Naive thymus-derived CD8-positive, alpha-beta T cell (primary cell): ENCODE results near the gene COL1A1. TPM values are rescaled to one million over a fixed set of nuclear protein-coding genes. Genes with fewer than 3 reads are reported as not detected.

Source experiments
- ATAC-seq, 2 donors: fragments of 150-1000 bp; cut with Tn5 transposase in 1 of 2; sonication (Bioruptor Pico), chemical (Tn5 transposase) in 1 of 2; 1 replicate in 1 of 2; 2 replicates in 1 of 2; pipeline ENCODE4 v1.10.0; 2021; ENCODE audit warnings: mild to moderate bottlenecking in 2 of 2, moderate library complexity in 2 of 2
- POLR2A ChIA-PET: fragments of 350-600 bp; sonication (Branson Sonifier 250); formaldehyde crosslinking; loops from one replicate; lab custom pipeline; 2021; ENCODE audit warnings: antibody characterized with exemption; lab: Charles Lee
- DNase-seq, 10 donors: peaks; one replicate each; pipeline versions ENCODE4 v3.0.0 to v3.0.0-alpha.2; 2020 to 2022
- H3K27ac Mint-ChIP-seq, 10 donors: one replicate each; pipeline ENCODE4 v1.8.0; 2020 to 2022; ENCODE audit warnings: mild to moderate bottlenecking in 10 of 10, mixed read lengths in 10 of 10, moderate library complexity in 4 of 10, inconsistent platforms in 1 of 10
- H3K27me3 Mint-ChIP-seq, 5 donors: one replicate each; pipeline ENCODE4 v1.8.0; 2021 to 2022; ENCODE audit warnings: mixed read lengths in 5 of 5
- H3K36me3 Mint-ChIP-seq, 3 donors: one replicate each; pipeline ENCODE4 v1.8.0; 2020 to 2022; ENCODE audit warnings: mixed read lengths in 3 of 3, mild to moderate bottlenecking in 2 of 3, inconsistent platforms in 1 of 3
- H3K4me1 Mint-ChIP-seq, 4 donors: one replicate each; pipeline ENCODE4 v1.8.0; 2021 to 2022; ENCODE audit warnings: mixed read lengths in 4 of 4
- H3K4me3 Mint-ChIP-seq, 10 donors: one replicate each; pipeline ENCODE4 v1.8.0; 2020 to 2022; ENCODE audit warnings: mild to moderate bottlenecking in 10 of 10, mixed read lengths in 10 of 10, moderate library complexity in 6 of 10, inconsistent platforms in 1 of 10
- H3K9me3 Mint-ChIP-seq, 9 donors: one replicate each; pipeline ENCODE4 v1.8.0; 2020 to 2022; ENCODE audit warnings: mixed read lengths in 9 of 9, mild to moderate bottlenecking in 3 of 9, inconsistent platforms in 1 of 9, moderate library complexity in 1 of 9
- polyA plus RNA-seq, 3 donors: library from polyadenylated mRNA; unstranded; fragments of 300-500 nt; fragmentation: Illumina TruSeq; gene quantifications; one replicate each; pipeline ENCODE4 v1.2.3, GENCODE V29; 2021
- total RNA-seq, 8 experiments: library from RNA in 2 of 8; stranded (reverse) in 2 of 8; gene quantifications; one replicate each; pipeline ENCODE4 v1.2.3 and lab custom pipeline; 2021 to 2026

The COL1A1 gene
- total and polyA plus RNA-seq, 5 experiments from 2014 or later: 0.44 to 0.83 TPM; not detected in 3

- peaks cover 15 to 60% (median 54%) of the 10 kb centered on the region in 4 donors for H3K4me1 Mint-ChIP-seq
- H3K27me3 Mint-ChIP-seq: no peaks in the 10 kb centered on the region
Measured at GRCh38 chr17:50151041-50151936, 50.1 kb downstream of the COL1A1 start.

DNA sequence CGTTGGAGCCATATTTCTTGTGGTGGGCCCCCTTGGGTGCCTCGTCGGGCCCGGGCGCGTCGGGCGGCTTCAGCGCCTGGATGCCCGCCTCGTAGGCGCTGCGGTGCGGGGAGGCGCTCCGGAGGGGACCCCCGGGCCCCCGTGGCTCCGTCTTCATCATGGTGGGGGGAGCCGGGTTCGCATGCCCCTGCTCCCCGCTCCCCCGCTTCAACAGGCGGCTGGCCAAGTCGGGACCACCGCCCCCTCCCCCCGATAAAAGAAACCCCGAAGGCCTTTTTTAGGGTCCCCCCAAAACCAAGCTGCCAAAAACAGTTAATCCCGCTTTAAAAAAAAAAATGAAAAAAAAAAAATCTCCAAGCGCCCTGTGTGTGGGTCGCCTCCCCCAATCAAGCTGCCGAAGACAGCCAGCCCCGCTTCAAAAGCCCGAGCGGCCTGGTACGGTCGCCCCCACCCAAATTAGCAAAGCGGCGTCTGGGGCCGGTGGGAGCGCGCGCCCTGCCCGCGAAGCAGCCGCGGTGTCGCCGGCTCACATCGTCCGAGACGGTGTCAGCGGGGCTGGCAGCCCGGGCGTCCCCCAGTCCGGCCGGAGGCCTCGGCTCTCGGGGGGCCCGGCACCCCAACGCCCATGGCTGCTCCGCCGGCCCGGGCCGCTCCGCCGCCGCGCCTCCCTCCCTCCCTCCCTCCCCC, 50.9 kb downstream of the COL1A1 start, which contains the start of gene PPP1R9B:
TSS of gene PPP1R9B (minus strand) at position 324 of the 687 bp plus-strand sequence. CDS start at position 160, 164 bp downstream.
- H3K27ac Mint-ChIP-seq: peak within 1 kb of the TSS; percentile 66 to 95 (median 91)
- DNase-seq: no peak
- H3K27me3 Mint-ChIP-seq: no peaks in the 10 kb centered on the region
- peak; percentile 7 to 14 for ATAC-seq
- H3K36me3 Mint-ChIP-seq: peaks cover 0 to 5% (median 0%) of the 10 kb centered on the region in 3 donors
- POLR2A ChIA-PET: interaction anchor here (0.6 to 7.8 kb wide), 9 partner anchors 9 to 947 kb away, joined by 3 to 90 read pairs (median 4); partner anchors contain the start of gene XYLT2
- H3K4me1 Mint-ChIP-seq: peaks cover 20 to 68% (median 62%) of the 10 kb centered on the region in 4 donors
- H3K9me3 Mint-ChIP-seq: no peaks in the 10 kb centered on the region
- H3K4me3 Mint-ChIP-seq: peak within 1 kb of the TSS; percentile 86 to 95 (median 90)

More at GRCh38 chr17:50151041-50151936, 50.1 kb downstream of the COL1A1 start:
- POLR2A ChIA-PET: interaction anchor here (0.5 to 7.8 kb wide), 12 partner anchors 10 to 946 kb away, joined by 3 to 90 read pairs (median 4); partner anchors contain the start of gene XYLT2
- DNase-seq: peak; percentile 69 to 89 (median 79)
- peaks cover 0 to 3% (median 0%) of the 10 kb centered on the region in 3 donors for H3K36me3 Mint-ChIP-seq
- no peaks in the 10 kb centered on the region for H3K9me3 Mint-ChIP-seq
- H3K27ac Mint-ChIP-seq: peak overlapping the region; percentile 66 to 95 (median 91)
- peak; percentile 66 to 72 for ATAC-seq
- H3K4me3 Mint-ChIP-seq: peak overlapping the region; percentile 81 to 93 (median 88)

DNA sequence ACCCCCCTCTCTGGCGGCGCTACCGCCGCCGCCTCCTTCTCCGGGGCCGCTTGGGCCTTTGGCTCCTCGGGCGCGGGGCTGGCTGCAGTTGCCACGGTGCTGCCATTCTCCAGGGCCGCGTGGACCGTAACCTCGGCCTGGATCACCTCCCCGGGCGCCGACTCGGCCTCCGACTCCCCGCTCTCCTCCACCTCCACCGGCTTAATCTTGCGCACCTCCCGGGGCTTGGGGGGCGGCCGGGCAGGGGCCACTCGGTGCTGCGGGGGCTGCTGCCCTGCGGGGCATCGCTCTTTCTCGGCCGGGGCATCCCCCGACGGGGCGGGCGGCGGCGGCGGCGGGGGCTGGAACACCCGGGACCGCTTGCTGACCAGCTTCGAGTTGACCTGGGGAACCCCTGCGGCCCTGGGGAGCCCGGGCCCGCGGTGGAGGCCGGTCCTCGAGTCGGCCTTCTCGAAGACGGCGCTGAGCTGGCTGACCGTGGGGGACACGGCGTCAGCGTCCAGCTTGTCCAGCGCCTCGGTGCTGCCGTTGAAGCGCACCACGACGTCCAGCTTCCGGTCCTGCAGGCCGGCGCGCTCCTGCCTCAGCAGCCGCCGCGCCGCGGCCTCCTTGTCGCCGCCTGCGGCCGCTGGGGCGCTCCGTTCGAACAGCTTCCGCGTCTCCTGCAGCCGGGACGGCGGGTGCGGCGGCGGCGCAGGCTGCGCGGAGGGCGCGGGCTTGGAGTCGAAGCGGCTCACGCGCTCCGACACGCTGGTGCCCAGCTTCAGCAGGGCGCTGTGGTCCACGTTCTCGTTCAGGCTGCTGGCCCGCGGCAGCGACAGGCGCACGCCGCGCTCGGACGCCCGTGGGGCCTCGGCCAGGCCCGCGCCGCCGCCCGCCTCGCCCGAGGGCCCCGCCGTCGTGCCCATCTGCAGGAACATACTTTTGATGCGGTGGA, 51.7 kb downstream of the COL1A1 start:
- DNase-seq (peak; percentile 49 to 72 (median 62)), ATAC-seq (peak; percentile 34 to 46)
- H3K4me1 Mint-ChIP-seq: peaks cover 25 to 69% (median 61%) of the 10 kb centered on the region in 4 donors
- no peaks in the 10 kb centered on the region for H3K27me3 Mint-ChIP-seq
- H3K27ac Mint-ChIP-seq: peak overlapping the region in 8 of 10 donors; percentile 73 to 95 (median 90)
- H3K9me3 Mint-ChIP-seq: no peaks in the 10 kb centered on the region
- peaks cover 0 to 13% (median 0%) of the 10 kb centered on the region in 3 donors for H3K36me3 Mint-ChIP-seq
- H3K4me3 Mint-ChIP-seq: peak overlapping the region; percentile 80 to 95 (median 90)
- POLR2A ChIA-PET: interaction anchor here (0.5 to 7.8 kb wide), 13 partner anchors 9 to 56 kb away, joined by 3 to 90 read pairs (median 6); partner anchors contain the start of gene SGCA

DNA sequence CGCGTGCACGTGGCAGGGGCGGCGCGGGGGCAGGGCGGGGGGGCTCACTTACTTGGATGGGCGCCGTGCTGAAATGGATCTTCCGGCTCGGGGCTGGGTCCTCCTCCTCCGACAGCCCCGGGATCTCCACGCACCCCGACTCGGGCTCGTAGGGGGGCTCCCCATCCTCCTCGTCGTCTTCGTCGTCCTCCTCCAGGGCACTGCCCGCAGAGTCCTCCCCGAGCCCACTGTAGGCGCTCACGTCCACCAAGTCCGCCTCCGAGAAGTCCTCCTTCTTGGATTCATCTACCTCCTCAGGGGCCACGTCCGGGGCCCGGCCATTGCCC, 52.4 kb downstream of the COL1A1 start:
- H3K4me1 Mint-ChIP-seq: peaks cover 31 to 69% (median 61%) of the 10 kb centered on the region in 4 donors
- H3K27ac Mint-ChIP-seq: peak overlapping the region in 9 of 10 donors; percentile 25 to 95 (median 90)
- H3K36me3 Mint-ChIP-seq: peaks cover 0 to 20% (median 0%) of the 10 kb centered on the region in 3 donors
- DNase-seq: no peak
- H3K27me3 Mint-ChIP-seq: no peaks in the 10 kb centered on the region
- H3K9me3 Mint-ChIP-seq: no peaks in the 10 kb centered on the region
- POLR2A ChIA-PET: interaction anchor here (0.5 to 7.8 kb wide), 9 partner anchors 8 to 55 kb away, joined by 3 to 90 read pairs (median 8); partner anchors contain the start of gene SGCA
- H3K4me3 Mint-ChIP-seq: peak overlapping the region; percentile 80 to 95 (median 90)
- peak; percentile 7 to 9 for ATAC-seq

DNA sequence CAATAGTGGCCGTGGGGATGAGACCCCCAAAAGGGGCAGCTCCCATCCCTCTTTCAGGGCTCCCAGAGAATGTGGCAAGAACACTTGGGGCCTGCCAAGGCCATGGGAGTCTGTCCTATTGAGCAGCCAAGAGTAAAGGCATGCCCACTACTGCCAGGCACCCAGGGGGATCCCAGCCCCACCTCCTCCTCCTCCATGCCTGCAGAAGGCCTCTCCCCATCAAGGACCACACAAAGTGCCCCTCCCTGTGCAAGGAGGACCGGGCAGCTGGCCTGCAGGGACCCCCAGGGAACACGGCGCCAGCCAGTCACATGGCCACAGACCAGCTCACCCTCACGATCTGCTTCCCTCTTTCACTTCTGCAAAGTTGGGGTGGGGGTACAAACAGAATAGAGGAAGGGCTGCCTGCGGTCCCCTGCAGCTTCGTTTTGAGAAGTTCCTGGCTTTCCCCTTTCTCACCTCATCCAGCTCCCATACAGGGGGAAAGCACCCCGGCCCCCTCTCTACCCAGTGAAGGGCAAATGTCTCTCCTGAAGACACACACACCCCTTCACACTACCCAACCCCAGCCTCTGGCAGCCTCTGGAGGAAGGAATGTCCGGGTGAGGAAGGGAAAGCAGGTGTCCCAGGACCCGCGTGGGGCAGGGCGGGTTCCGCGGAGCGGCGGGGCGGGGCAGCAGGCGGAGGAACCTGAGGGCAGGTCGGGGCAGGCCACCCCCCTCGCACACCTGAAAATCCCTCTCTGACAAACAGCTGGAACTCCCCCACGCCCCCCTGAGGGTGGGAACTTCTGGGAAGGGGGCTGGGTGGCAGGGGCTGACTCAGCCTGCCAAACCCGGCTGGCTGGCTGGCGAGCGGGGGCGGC, 53.0 kb downstream of the COL1A1 start:
- POLR2A ChIA-PET: interaction anchor here (0.5 to 7.8 kb wide), 13 partner anchors 7 to 54 kb away, joined by 3 to 90 read pairs (median 5); partner anchors contain the start of gene SGCA
- Mint-ChIP-seq H3K36me3 (peaks cover 0 to 23% (median 0%) of the 10 kb centered on the region in 3 donors), H3K27me3 (no peaks in the 10 kb centered on the region), H3K4me3 (peak overlapping the region; percentile 87 to 98 (median 95)), H3K4me1 (peaks cover 36 to 69% (median 63%) of the 10 kb centered on the region in 4 donors), H3K9me3 (no peaks in the 10 kb centered on the region), H3K27ac (peak overlapping the region; percentile 59 to 95 (median 91))
- DNase-seq: peak in 9 of 10 donors; percentile 44 to 82 (median 58)
- ATAC-seq: peak; percentile 10 to 15

DNA sequence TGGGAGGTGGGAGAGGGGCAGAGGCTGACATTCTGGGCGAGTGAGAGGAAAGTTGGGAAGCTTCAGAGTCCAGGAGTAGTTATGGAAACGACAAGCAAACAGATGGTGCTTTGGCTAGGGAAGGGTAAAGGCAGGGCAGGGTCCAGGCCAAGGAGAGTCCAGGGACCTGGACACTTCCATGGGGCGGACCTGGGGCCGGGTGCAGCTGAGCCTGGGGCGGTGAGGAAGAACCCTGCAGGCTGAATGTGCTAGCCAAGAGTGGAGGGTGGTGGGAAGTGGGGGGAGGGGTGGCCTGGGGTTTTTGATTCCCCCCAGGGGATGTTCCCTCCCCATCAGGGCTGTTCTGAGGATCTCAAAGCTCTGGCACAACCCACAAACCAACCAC, 53.6 kb downstream of the COL1A1 start:
- Mint-ChIP-seq H3K27ac (peak overlapping the region; percentile 81 to 97 (median 92)), H3K4me1 (peaks cover 40 to 74% (median 67%) of the 10 kb centered on the region in 4 donors), H3K9me3 (no peaks in the 10 kb centered on the region), H3K36me3 (peaks cover 0 to 28% (median 4%) of the 10 kb centered on the region in 3 donors), H3K27me3 (no peaks in the 10 kb centered on the region), H3K4me3 (peak overlapping the region; percentile 87 to 98 (median 95))
- POLR2A ChIA-PET: interaction anchor here (0.5 to 2.8 kb wide), 10 partner anchors 8 to 52 kb away, joined by 3 to 10 read pairs (median 6); partner anchors contain the start of gene SGCA
- DNase-seq (no peak), ATAC-seq (no peak)

DNA sequence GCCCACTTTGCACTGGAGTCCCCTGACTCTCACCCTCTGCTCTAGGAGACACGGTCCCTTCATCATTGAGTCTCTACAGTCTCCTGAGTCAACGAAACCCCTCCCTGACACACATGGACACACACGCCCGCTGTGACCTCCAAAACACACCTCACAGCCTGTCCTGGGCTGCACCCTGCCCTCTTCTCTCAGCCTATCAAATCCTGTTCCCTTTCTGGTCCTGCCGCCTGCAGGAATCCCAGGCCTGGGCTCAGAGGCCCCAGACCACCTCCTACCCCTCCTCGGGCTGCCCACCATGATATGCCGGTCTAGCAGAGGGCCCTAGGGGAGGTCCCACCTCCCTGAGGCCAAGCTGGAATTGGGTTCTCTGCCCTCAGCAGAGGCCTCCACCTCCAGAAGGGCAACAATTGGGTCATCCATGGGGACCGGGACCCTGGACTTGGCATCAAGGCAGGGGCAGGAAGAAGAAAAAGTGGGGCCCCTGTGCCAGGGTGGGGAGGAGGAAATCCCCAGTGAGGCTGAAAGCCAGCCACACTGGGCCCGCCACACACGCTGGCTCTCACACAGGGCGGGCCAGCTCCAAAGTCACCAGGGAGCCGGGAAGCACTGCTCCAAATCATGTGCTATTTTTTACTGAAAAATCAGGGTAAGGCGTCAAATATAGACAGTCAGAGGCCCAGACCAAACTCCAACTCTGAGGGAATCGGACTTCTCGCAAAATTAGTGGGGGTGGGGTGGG, 54.3 kb downstream of the COL1A1 start:
- ATAC-seq: no peak
- H3K36me3 Mint-ChIP-seq: peaks cover 0 to 34% (median 4%) of the 10 kb centered on the region in 3 donors
- peak overlapping the region; percentile 87 to 98 (median 95) for H3K4me3 Mint-ChIP-seq
- H3K27me3 Mint-ChIP-seq: no peaks in the 10 kb centered on the region
- H3K4me1 Mint-ChIP-seq: peaks cover 46 to 75% (median 68%) of the 10 kb centered on the region in 4 donors
- DNase-seq: no peak
- H3K9me3 Mint-ChIP-seq: no peaks in the 10 kb centered on the region
- POLR2A ChIA-PET: interaction anchor here (0.8 to 2.8 kb wide), 8 partner anchors 8 to 31 kb away, joined by 3 to 10 read pairs (median 8); partner anchors contain the start of gene SGCA
- H3K27ac Mint-ChIP-seq: peak overlapping the region; percentile 89 to 97 (median 94)

GRCh38 chr17:50146230-50146926, 55.1 kb downstream of the COL1A1 start:
- peak overlapping the region; percentile 87 to 98 (median 95) for H3K4me3 Mint-ChIP-seq
- H3K27me3 Mint-ChIP-seq: no peaks in the 10 kb centered on the region
- peaks cover 0 to 41% (median 8%) of the 10 kb centered on the region in 3 donors for H3K36me3 Mint-ChIP-seq
- DNase-seq (no peak), ATAC-seq (no peak)
- H3K4me1 Mint-ChIP-seq: peaks cover 49 to 75% (median 70%) of the 10 kb centered on the region in 4 donors
- peak overlapping the region; percentile 83 to 97 (median 92) for H3K27ac Mint-ChIP-seq
- POLR2A ChIA-PET: interaction anchor here (0.8 to 2.2 kb wide), 3 partner anchors 9 to 32 kb away, joined by 3 to 9 read pairs (median 6); no protein-coding TSS in a partner anchor
- H3K9me3 Mint-ChIP-seq: no peaks in the 10 kb centered on the region

DNA sequence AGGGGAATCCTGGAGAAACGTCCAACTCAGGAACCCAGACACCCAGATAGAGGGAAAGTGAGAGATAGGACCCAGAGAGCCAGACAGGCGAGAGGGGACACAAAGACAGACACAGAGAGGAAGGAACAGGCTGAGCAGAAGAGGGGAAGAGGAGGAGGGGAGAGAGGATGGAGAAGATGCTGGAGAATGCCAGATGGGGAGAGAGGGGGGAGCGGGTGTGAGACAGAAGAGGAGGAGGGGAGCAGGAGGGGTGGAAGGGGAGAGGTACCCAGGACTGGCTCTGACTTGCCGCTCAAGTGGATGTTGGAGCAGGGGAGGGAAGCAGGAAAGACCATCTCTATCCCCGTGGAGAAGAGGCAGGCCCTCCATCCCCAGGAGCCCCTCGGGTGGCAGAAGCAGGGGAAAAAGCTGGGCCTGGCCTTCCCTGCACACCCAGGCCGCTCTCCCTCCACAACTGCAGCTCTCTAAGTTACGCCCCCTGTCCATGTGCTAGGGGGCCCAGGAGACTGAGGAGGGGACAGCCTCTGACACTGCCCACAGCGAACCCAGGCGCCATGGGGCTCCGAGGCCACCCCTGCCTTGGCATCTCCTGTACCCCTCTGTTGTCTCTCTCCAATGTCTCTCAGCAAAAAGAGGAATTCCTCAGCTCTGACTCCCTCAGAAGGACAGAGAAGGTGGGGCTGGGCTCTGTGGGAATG, 55.8 kb downstream of the COL1A1 start:
- POLR2A ChIA-PET: interaction anchor here (0.8 to 1.1 kb wide), 2 partner anchors 9 to 16 kb away, joined by 3 to 6 read pairs; no protein-coding TSS in a partner anchor
- peak overlapping the region; percentile 61 to 91 (median 87) for H3K27ac Mint-ChIP-seq

More for the DNA sequence above, 55.8 kb downstream of the COL1A1 start:
- peak overlapping the region; percentile 41 to 98 (median 88) for H3K4me3 Mint-ChIP-seq
- H3K27me3 Mint-ChIP-seq: no peaks in the 10 kb centered on the region
- no peak for DNase-seq
- H3K36me3 Mint-ChIP-seq: peaks cover 0 to 47% (median 8%) of the 10 kb centered on the region in 3 donors
- H3K9me3 Mint-ChIP-seq: no peaks in the 10 kb centered on the region
- H3K4me1 Mint-ChIP-seq: peaks cover 54 to 79% (median 75%) of the 10 kb centered on the region in 4 donors
- no peak for ATAC-seq
